B cell (primary cell): Measurements from ENCODE around the gene TBXA2R. TPM values are rescaled to one million over a fixed set of nuclear protein-coding genes. Genes with fewer than 3 reads are reported as not detected.

Experiments used
- ATAC-seq: fragments of 200-7000 bp; cut with Tn5 transposase; one replicate; pipeline ENCODE4 v1.10.0; 2021; ENCODE audit warnings: low read depth, mild to moderate bottlenecking, moderate number of reproducible peaks, moderate library complexity
- CTCF ChIA-PET: fragments of 350-600 bp; sonication (Branson Sonifier 250); formaldehyde crosslinking; loops from one replicate; lab custom pipeline; 2021; ENCODE audit warnings: antibody characterized with exemption, inconsistent platforms; lab: Charles Lee
- POLR2A ChIA-PET: fragments of 350-600 bp; sonication (Branson Sonifier 250); formaldehyde crosslinking; loops from one replicate; lab custom pipeline; 2021; ENCODE audit warnings: antibody characterized with exemption; lab: Charles Lee
- DNase-seq: peaks from one replicate; pipeline ENCODE4 v3.0.0; 2013
- H2AFZ ChIP-seq: 2 replicates; pipeline ENCODE4 v1.6.1; 2012; ENCODE audit warnings: mild to moderate bottlenecking, low read depth, low read length; ENCODE audit not compliant: insufficient read depth, poor library complexity, severe bottlenecking
- H3K27ac ChIP-seq, 2 donors: 1 replicate in 1 of 2; 2 replicates in 1 of 2; pipeline ENCODE4 v1.5.1; 2012 to 2013; ENCODE audit warnings: low read length in 2 of 2, mild to moderate bottlenecking in 2 of 2, moderate library complexity in 1 of 2
- H3K27me3 ChIP-seq, 4 experiments: fragments of 200-600 bp in 1 of 4; sonication (generic) in 1 of 4; replicated peaks in 1 of 4; 1 replicate in 2 of 4; 2 replicates in 2 of 4; pipeline versions ENCODE4 v1.6.1 to v1.7.0; 2013 to 2016; ENCODE audit warnings: low read length in 3 of 4, mild to moderate bottlenecking in 2 of 4, mixed read lengths in 1 of 4, moderate library complexity in 1 of 4; ENCODE audit not compliant: insufficient read depth in 4 of 4, control insufficient read depth in 3 of 4; ENCODE audit errors: control extremely low read depth in 1 of 4
- H3K36me3 ChIP-seq, 2 experiments: replicated peaks in 1 of 2; 1 replicate in 1 of 2; 2 replicates in 1 of 2; pipeline versions ENCODE4 v1.6.1 to v1.7.1; 2013; ENCODE audit warnings: low read length in 1 of 2; ENCODE audit not compliant: insufficient read depth in 2 of 2, control insufficient read depth in 1 of 2; ENCODE audit errors: control extremely low read depth in 1 of 2, extremely low read depth in 1 of 2
- H3K4me1 ChIP-seq, 2 donors: fragments of 200-600 bp in 1 of 2; sonication (generic) in 1 of 2; 1 replicate in 1 of 2; 2 replicates in 1 of 2; pipeline versions ENCODE4 v1.5.1 to v1.6.1; 2013 to 2017; ENCODE audit warnings: low read length in 2 of 2; ENCODE audit not compliant: control insufficient read depth in 2 of 2, insufficient read depth in 2 of 2
- H3K4me2 ChIP-seq: replicated peaks from 2 replicates; pipeline ENCODE3; 2012; ENCODE audit warnings: mild to moderate bottlenecking, low read depth, low read length; ENCODE audit not compliant: poor library complexity, severe bottlenecking
- H3K4me3 ChIP-seq, 5 experiments: fragments of 200-600 bp in 1 of 5; sonication (generic) in 1 of 5; 1 replicate in 3 of 5; 2 replicates in 2 of 5; pipeline versions ENCODE4 v1.5.1 to v1.7.0; 2011 to 2016; ENCODE audit warnings: low read length in 4 of 5, mild to moderate bottlenecking in 4 of 5, low read depth in 2 of 5, control low read depth in 1 of 5, moderate library complexity in 1 of 5; ENCODE audit not compliant: insufficient read depth in 1 of 5; ENCODE audit errors: control extremely low read depth in 1 of 5, extremely low read depth in 1 of 5
- H3K79me2 ChIP-seq: fragments of 200-600 bp; sonication (generic); one replicate; pipeline ENCODE4 v1.6.0; 2016; ENCODE audit warnings: low read length; ENCODE audit not compliant: control insufficient read depth, insufficient read depth
- H3K9ac ChIP-seq: fragments of 200-600 bp; sonication (generic); 2 replicates; pipeline ENCODE4 v1.6.1; 2017; ENCODE audit warnings: mild to moderate bottlenecking, low read length, moderate library complexity
- H3K9me3 ChIP-seq, 3 donors: one replicate each; pipeline versions ENCODE4 v1.6.1 to v1.7.1; 2013; ENCODE audit warnings: low read length in 2 of 3; ENCODE audit not compliant: control insufficient read depth in 2 of 3, insufficient read depth in 1 of 3; ENCODE audit errors: control extremely low read depth in 1 of 3
- H4K20me1 ChIP-seq: 2 replicates; pipeline ENCODE4 v1.6.0; 2012; ENCODE audit warnings: mild to moderate bottlenecking, low read length; ENCODE audit not compliant: insufficient read depth, control insufficient read depth, poor library complexity, severe bottlenecking
- H3K27ac Mint-ChIP-seq: one replicate; pipeline ENCODE4 v1.8.0; 2021; ENCODE audit warnings: mixed read lengths
- H3K27me3 Mint-ChIP-seq: one replicate; pipeline ENCODE4 v1.8.0; 2021; ENCODE audit warnings: mixed read lengths
- H3K4me1 Mint-ChIP-seq: one replicate; pipeline ENCODE4 v1.8.0; 2021; ENCODE audit warnings: mixed read lengths
- H3K4me3 Mint-ChIP-seq: one replicate; pipeline ENCODE4 v1.8.0; 2021; ENCODE audit warnings: mixed read lengths
- H3K9me3 Mint-ChIP-seq: one replicate; pipeline ENCODE4 v1.8.0; 2022; ENCODE audit warnings: mixed read lengths; ENCODE audit not compliant: insufficient read depth
- CTCF ChIP-seq: fragments of 200-600 bp; IDR thresholded peaks from one replicate; pipeline ENCODE4 v1.8.0; 2022; ENCODE audit warnings: antibody characterized with exemption, mild to moderate bottlenecking
- EZH2 ChIP-seq: IDR thresholded peaks from 2 replicates; pipeline ENCODE4 v1.6.1; 2012; ENCODE audit warnings: borderline replicate concordance, low read depth, mild to moderate bottlenecking, moderate library complexity, low read length; ENCODE audit not compliant: insufficient read depth, poor library complexity, severe bottlenecking
- WGBS: methylation state at CpG from one replicate; pipeline ENCODE4 v1.1.5; 2013; ENCODE audit warnings: missing lambda C conversion rate; ENCODE audit not compliant: insufficient coverage; 5-methylcytosine and 5-hydroxymethylcytosine counted together
- intact Hi-C: fragments of 100-400 bp; cut with micrococcal nuclease; formaldehyde crosslinking; loops from one replicate; pipeline ENCODE4 v1.10.0; 2022
- polyA plus RNA-seq: library from polyadenylated mRNA; depleted of rRNA; stranded (reverse); fragments of >200 nt; gene quantifications from 2 replicates; pipeline ENCODE4 v1.2.3, GENCODE V29; 2012
- total RNA-seq, 2 donors: library from RNA; stranded (reverse); fragments of 120-200 nt in 1 of 2; gene quantifications; 1 replicate in 1 of 2; 2 replicates in 1 of 2; pipeline versions ENCODE4 v1.2.3 to v1.2.4, GENCODE V29; 2013 to 2022

The TBXA2R gene
- total and polyA plus RNA-seq, 2 donors (not counting 1 experiment from before 2014, with no cell fraction given) = 3.9 to 7.9 TPM

- ChIA-PET POLR2A (interaction anchor here (0.7 kb wide), 1 partner anchor 63 kb away, joined by 3 read pairs; no protein-coding TSS in a partner anchor), CTCF (interaction anchor here (2.0 kb wide), 1 partner anchor 13 kb away, joined by 6 read pairs; no protein-coding TSS in a partner anchor)
- TF ChIP-seq EZH2 = no peak
- TF ChIP-seq CTCF = no peak
- H3K4me3 ChIP-seq = no peak overlapping the region
- DNase-seq (no peak), ATAC-seq (no peak)
- Mint-ChIP-seq H3K9me3 (no peaks in the 10 kb centered on the region), H3K4me1 (peaks cover 2% of the 10 kb centered on the region), H3K4me3 (no peak overlapping the region), H3K27me3 (no peaks in the 10 kb centered on the region), H3K27ac (no peak overlapping the region)
- no peak overlapping the region for H3K9ac ChIP-seq
- peaks cover 0 to 25% of the 10 kb centered on the region in 2 experiments for H3K36me3 ChIP-seq
- H3K4me1 ChIP-seq = peaks cover 0 to 12% of the 10 kb centered on the region in 2 donors
- no peaks in the 10 kb centered on the region for H3K27me3 ChIP-seq
- H3K79me2 ChIP-seq = no peaks in the 10 kb centered on the region
- H4K20me1 ChIP-seq = no peaks in the 10 kb centered on the region
- H2AFZ ChIP-seq = no peak overlapping the region
- H3K4me2 ChIP-seq = no peak overlapping the region
- intact Hi-C loops = no loop called here
- H3K9me3 ChIP-seq = peaks cover 0 to 10% (median 0%) of the 10 kb centered on the region in 3 donors
- H3K27ac ChIP-seq = no peak overlapping the region
- whole genome bisulfite sequencing = 86% methylated on average over 31 of the region's 37 CpGs
These were observed 46.6 kb upstream of the TBXA2R start for GRCh38 chr19:3653081-3653795.

DNA sequence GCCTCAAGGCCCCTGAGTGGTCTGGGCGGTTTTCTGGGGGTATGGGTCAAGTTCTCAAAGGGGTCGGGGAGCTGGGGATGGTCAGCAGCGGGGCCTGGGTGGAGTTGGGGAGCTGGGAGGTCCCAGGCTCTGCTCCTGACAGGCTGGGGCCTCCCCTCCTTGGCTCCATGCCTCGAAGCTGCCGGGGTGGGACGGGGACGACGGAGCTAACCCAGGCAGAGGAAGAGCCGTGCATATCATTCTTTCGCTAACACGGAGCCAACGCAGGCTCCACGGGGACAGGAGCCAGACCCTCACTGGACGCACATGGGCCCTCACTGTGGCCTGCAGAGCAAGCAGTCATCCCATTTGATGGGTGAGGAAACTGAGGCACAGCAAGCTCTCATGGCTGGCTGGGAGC, 45.7 kb upstream of the TBXA2R start:
- H3K9me3 ChIP-seq = peaks cover 0 to 9% (median 0%) of the 10 kb centered on the region in 3 donors
- 98% methylated on average over 14 of the region's 14 CpGs for WGBS
- CTCF ChIA-PET = no interaction called here

More for the DNA sequence above, 45.7 kb upstream of the TBXA2R start:
- peaks cover 0 to 22% of the 10 kb centered on the region in 2 experiments for H3K36me3 ChIP-seq
- peaks cover 0 to 12% of the 10 kb centered on the region in 2 donors for H3K4me1 ChIP-seq
- intact Hi-C loops = no loop called here
- H3K4me3 Mint-ChIP-seq = no peak overlapping the region
- no peaks in the 10 kb centered on the region for H4K20me1 ChIP-seq
- no peaks in the 10 kb centered on the region for H3K9me3 Mint-ChIP-seq
- H3K4me3 ChIP-seq = no peak overlapping the region
- ATAC-seq = no peak
- H3K9ac ChIP-seq = no peak overlapping the region
- peaks cover 2% of the 10 kb centered on the region for H3K4me1 Mint-ChIP-seq
- H2AFZ ChIP-seq = no peak overlapping the region
- H3K27ac ChIP-seq = no peak overlapping the region
- H3K27ac Mint-ChIP-seq = no peak overlapping the region
- H3K27me3 Mint-ChIP-seq = no peaks in the 10 kb centered on the region
- no peak for DNase-seq
- H3K27me3 ChIP-seq = no peaks in the 10 kb centered on the region
- TF ChIP-seq EZH2 = no peak
- TF ChIP-seq CTCF = no peak
- H3K79me2 ChIP-seq = no peaks in the 10 kb centered on the region
- POLR2A ChIA-PET = no interaction called here
- no peak overlapping the region for H3K4me2 ChIP-seq
